Heart right ventricle (tissue), 16 donors: ENCODE data around the gene GALM. TPM values are rescaled to one million over a fixed set of nuclear protein-coding genes. Genes with fewer than 3 reads are reported as not detected.

Experiments
- ATAC-seq, 8 donors: fragments of 200-7000 bp; cut with Tn5 transposase; one replicate each; pipeline ENCODE4 v1.9.1; 2020; ENCODE audit warnings: mild to moderate bottlenecking in 8 of 8, moderate library complexity in 8 of 8, moderate number of reproducible peaks in 1 of 8
- DNase-seq, 2 donors: peaks; one replicate each; pipeline ENCODE4 v3.0.0-alpha.2; 2020
- H3K27ac ChIP-seq, 10 donors: fragments of 200-600 bp; sonication (generic) in 2 of 10; one replicate each; pipeline versions ENCODE4 v1.5.0 to v1.8.0; 2020 to 2022; ENCODE audit warnings: mild to moderate bottlenecking in 3 of 10
- H3K27me3 ChIP-seq, 7 donors: fragments of 200-600 bp; one replicate each; pipeline ENCODE4 v1.8.0; 2021 to 2022; ENCODE audit warnings: mild to moderate bottlenecking in 2 of 7
- H3K36me3 ChIP-seq, 9 donors: fragments of 200-600 bp; sonication (generic) in 1 of 9; one replicate each; pipeline versions ENCODE4 v1.5.0 to v1.8.0; 2020 to 2022; ENCODE audit warnings: mild to moderate bottlenecking in 2 of 9
- H3K4me1 ChIP-seq, 9 donors: fragments of 200-600 bp; sonication (generic) in 1 of 9; one replicate each; pipeline versions ENCODE4 v1.5.0 to v1.8.0; 2020 to 2022; ENCODE audit warnings: mild to moderate bottlenecking in 4 of 9
- H3K4me3 ChIP-seq, 10 donors: fragments of 200-600 bp; sonication (generic) in 2 of 10; one replicate each; pipeline versions ENCODE4 v1.5.0 to v1.8.0; 2020 to 2022; ENCODE audit warnings: mild to moderate bottlenecking in 7 of 10, moderate library complexity in 2 of 10
- H3K9me3 ChIP-seq, 11 donors: fragments of 200-600 bp in 10 of 11; sonication (generic) in 2 of 11; one replicate each; pipeline versions ENCODE4 v1.5.0 to v1.8.0; 2013 to 2022; ENCODE audit warnings: mild to moderate bottlenecking in 2 of 11, control low read depth in 1 of 11, moderate library complexity in 1 of 11
- CTCF ChIP-seq, 9 donors: fragments of 200-600 bp; sonication (generic) in 2 of 9; IDR thresholded peaks; one replicate each; pipeline versions ENCODE4 v1.5.0 to v1.8.0; 2021 to 2022; ENCODE audit warnings: antibody characterized with exemption in 9 of 9, mild to moderate bottlenecking in 5 of 9, moderate library complexity in 1 of 9
- WGBS, 2 donors: extraction: QIAGEN DNeasy Blood & Tissue Kit; methylation state at CpG; one replicate each; pipeline ENCODE4 v1.1.7; 2013; ENCODE audit warnings: inconsistent platforms in 1 of 2; 5-methylcytosine and 5-hydroxymethylcytosine counted together
- intact Hi-C, 10 donors: fragments of 100-400 bp; cut with DNase I; formaldehyde crosslinking; loops; one replicate each; pipeline versions ENCODE4 v1.11.1 to v1.14.2; 2022
- polyA plus RNA-seq, 2 donors: library from polyadenylated mRNA; stranded (reverse); fragments of 200-250 nt; gene quantifications; one replicate each; pipeline ENCODE4 v1.2.3, GENCODE V29; 2013
- total RNA-seq, 10 donors: library from RNA; stranded (reverse); fragmentation: NEBNext Ultra II Directional in 3 of 10; extraction: Animal tissue kit (Norgen Biotek cat#: 25700) in 3 of 10; gene quantifications; one replicate each; pipeline versions ENCODE4 v1.2.1 to v1.2.4, GENCODE V29; 2021 to 2023
- donor health status: Arrhythmogenic right ventricular cardiomyopathy.
- donor health status: ischemic (EF 13 %, LVEDD 7.1; RV severe dilation, severe dysfunction).
- donor health status: healthy with polysubstance abuse.
- donor health status: DM: no; HTN: yes; CAD: no.
- donor health status: DM: no; HTN: no; CAD: no.
- donor health status: ischemic (EF 25% LVEDD 6.9; RV normal size, moderate dysfunction).
- donor health status: ischemic (EF 25% LVEDD 5.7; RV mildly dilated, moderate dysfunction).
- donor health status: healthy.
- donor health status: DM: yes; HTN: yes; CAD: no.
- donor health status: Ischemic cardiomyopathy.
- donor health status: ischemic (EF 35%, LVEDD 5.7; RV mildly dilated, moderate dysfunction).
- donor health status: nonischemic (EF 11% LVEDD 7.7; RV severe dilation, severe dysfunction).
- donor health status: DM: yes; HTN: yes; CAD: no.
- donor health status: PGD.
- donor health status: ischemic (EF 29% LVEDD 5.4; RV normal size, mild dysfunction).
- donor health status: nonischemic (EF 23%, LVEDD 6.1; RV moderate dilation, normal function).

The GALM gene
- total and polyA plus RNA-seq, 12 donors, result 6.5 to 18.6 (median 11.0) TPM

- H3K27ac ChIP-seq, result peak overlapping the region in 5 of 10 donors; percentile 27 to 59 (median 37)
- WGBS, 2 donors, result 39 to 46% methylated on average over 7 of the region's 7 CpGs
- intact Hi-C loops, result no loop called here
- H3K27me3 ChIP-seq, result no peaks in the 10 kb centered on the region
- peaks cover 0 to 3% (median 0%) of the 10 kb centered on the region in 11 donors for H3K9me3 ChIP-seq
- no peaks in the 10 kb centered on the region for H3K36me3 ChIP-seq
- no peak for DNase-seq
- TF ChIP-seq CTCF (IDR thresholded peaks at IDR 0.05), result no peak
- H3K4me1 ChIP-seq, result peaks cover 0 to 42% (median 6%) of the 10 kb centered on the region in 9 donors
- peak in 7 of 8 donors; percentile 35 to 84 (median 73) for ATAC-seq
- no peak overlapping the region for H3K4me3 ChIP-seq
These were observed 45.5 kb upstream of the GALM start for GRCh38 chr2:38620282-38620977.

GRCh38 chr2:38621018-38621417 lies 44.9 kb upstream of the GALM start:
- no peaks in the 10 kb centered on the region for H3K36me3 ChIP-seq
- intact Hi-C loops, result no loop called here
- no peak overlapping the region for H3K4me3 ChIP-seq
- no peak for TF ChIP-seq CTCF (IDR thresholded peaks at IDR 0.05)
- peaks cover 0 to 3% (median 0%) of the 10 kb centered on the region in 11 donors for H3K9me3 ChIP-seq
- peak overlapping the region in 1 of 10 donors; percentile 1 for H3K27ac ChIP-seq
- no peak for ATAC-seq
- H3K27me3 ChIP-seq, result no peaks in the 10 kb centered on the region
- peaks cover 0 to 42% (median 6%) of the 10 kb centered on the region in 9 donors for H3K4me1 ChIP-seq
- no peak for DNase-seq

- Histone ChIP-seq H3K4me3 (no peak overlapping the region), H3K27ac (no peak overlapping the region), H3K4me1 (peaks cover 0 to 42% (median 6%) of the 10 kb centered on the region in 9 donors), H3K27me3 (no peaks in the 10 kb centered on the region), H3K36me3 (no peaks in the 10 kb centered on the region), H3K9me3 (peaks cover 0 to 3% (median 0%) of the 10 kb centered on the region in 11 donors)
- ATAC-seq (peak in 2 of 8 donors; percentile 44 to 57), DNase-seq (no peak)
- intact Hi-C loops, result no loop called here
- TF ChIP-seq CTCF (IDR thresholded peaks at IDR 0.05), result no peak
- 80 to 86% methylated on average over 3 of the region's 3 CpGs for WGBS, 2 donors
These were observed 43.7 kb upstream of the GALM start for GRCh38 chr2:38622210-38622609.

- no peak for TF ChIP-seq CTCF (IDR thresholded peaks at IDR 0.05)
- Histone ChIP-seq H3K36me3 (no peaks in the 10 kb centered on the region), H3K4me1 (peaks cover 0 to 14% (median 0%) of the 10 kb centered on the region in 9 donors), H3K9me3 (peaks cover 0 to 12% (median 0%) of the 10 kb centered on the region in 11 donors), H3K27me3 (no peaks in the 10 kb centered on the region), H3K4me3 (no peak overlapping the region), H3K27ac (no peak overlapping the region)
- ATAC-seq (no peak), DNase-seq (no peak)
- whole genome bisulfite sequencing, 2 donors, result 81 to 85% methylated on average over 7 of the region's 7 CpGs
- intact Hi-C loops, result no loop called here
These were observed 39.4 kb upstream of the GALM start for GRCh38 chr2:38626326-38627035.
